DMS153 treated with DMSO at 0.1 percent for 48 hours (cell line): ENCODE measurements around the gene POM121.
"Not testable (repeated sequence)": the region's sequence is repeated elsewhere in the genome, so short reads cannot be mapped to it uniquely, and the experiment has no call there.

ENCODE experiments used
- DNase-seq: peaks from one replicate; lab custom pipeline; 2025; ENCODE audit not compliant: unreplicated experiment; lab: John Stamatoyannopoulos, UW

POM121 gene

GRCh38 chr7:72949276-72949675 is 24.4 kb downstream of the POM121 start:
- not testable (repeated sequence) for DNase-seq

DNA sequence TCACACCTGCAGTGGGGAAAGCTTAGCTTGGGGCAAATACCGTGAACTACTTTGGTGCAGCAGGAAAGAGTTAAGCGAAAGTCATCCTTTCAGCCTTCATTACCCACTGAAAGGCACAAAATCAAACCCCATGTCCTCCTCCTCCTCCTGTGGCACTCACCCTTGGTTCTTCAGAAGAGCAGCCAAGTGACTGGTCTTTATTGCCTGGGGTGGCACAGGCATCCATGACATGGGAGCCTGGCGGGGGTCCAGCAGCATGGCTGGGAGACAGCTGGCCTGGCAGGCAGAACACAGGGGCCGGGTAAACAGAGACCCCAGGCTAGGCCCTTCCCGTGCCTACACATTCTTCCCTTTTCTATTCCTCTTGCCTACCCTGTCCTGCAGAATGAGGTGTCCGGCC is 24.8 kb downstream of the POM121 start:
- DNase-seq, result not testable (repeated sequence)

DNA sequence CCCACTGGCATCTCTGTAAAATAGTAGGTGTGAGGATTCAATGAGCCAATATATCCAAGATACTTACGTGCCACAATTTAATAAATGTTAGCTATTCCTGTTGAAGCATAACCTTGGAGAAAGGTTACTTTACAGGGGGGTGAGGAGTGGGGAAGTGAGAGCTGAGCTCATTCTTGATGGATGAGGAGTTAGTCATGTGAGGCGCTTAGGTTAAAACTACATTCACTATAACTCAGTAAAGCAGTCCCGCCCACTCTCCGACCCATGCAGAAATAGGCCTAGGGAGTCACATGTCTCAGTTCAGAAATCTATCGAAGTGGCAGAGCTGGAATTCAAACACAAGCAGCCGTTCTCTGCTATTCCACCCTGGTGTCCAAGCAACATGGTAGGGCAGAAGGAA is 25.5 kb downstream of the POM121 start:
- not testable (repeated sequence) for DNase-seq

DNA sequence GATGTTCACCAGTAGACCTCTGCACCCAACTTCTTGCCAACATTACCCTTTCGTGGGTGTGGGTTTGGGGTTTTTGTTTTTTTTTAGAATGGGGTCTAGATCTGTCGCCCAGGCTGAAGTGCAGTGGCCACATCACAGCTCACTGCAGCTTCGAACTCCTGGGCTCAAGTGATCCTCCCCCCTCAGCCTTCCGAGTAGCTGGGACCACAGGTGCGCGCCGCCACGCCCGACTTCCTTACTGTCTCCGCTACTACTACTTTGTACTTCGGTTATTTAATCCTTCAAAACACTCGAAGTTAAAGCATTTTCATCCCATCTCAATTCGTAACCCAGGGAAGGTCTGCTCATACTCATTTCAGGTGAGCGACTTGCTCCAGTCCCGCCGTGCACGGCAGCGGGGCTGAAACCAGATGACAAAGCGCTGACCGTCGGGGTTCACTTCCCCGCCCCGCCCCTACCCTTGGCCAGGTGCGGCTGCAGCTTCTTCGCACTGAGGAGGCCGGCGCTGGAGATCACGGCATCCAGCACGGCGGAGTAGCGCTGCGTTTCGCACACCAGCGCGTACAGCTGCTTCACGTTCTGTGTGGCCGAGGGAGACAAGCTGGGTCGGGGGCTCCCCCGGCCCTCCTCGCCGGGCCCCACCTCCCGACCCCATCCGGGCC is 29.1 kb downstream of the POM121 start:
- DNase-seq, result not testable (repeated sequence)

DNA sequence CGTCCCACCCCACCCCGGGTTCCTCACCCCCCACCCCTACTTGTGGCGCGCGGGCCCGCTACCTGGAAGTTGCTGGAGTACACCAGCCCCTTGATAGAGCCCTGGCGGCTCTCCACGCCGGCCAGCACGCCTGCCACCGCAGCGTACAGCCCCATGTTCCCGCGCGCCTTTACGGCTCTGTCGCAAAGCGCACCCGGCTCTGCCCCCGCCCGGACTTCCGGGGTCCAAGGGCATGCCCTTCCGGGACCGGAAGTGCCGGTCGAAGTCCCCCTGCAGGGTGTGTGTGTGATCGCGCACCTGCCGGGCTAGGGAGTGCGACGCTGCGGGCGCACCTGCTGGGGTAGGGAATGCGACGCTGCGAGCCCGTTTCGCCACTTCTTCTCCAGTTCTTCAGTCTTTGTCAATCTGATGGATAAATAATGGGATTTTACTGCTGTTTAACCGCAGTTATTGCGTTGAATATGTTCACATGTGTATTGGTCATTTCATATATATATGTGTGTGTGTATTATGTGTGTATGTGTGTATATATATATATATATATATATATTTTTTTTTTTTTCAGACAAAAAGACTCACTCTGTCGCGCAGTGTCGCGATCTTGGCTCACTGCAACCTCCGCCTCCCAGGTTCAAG is 29.8 kb downstream of the POM121 start:
- DNase-seq, result not testable (repeated sequence)

DNA sequence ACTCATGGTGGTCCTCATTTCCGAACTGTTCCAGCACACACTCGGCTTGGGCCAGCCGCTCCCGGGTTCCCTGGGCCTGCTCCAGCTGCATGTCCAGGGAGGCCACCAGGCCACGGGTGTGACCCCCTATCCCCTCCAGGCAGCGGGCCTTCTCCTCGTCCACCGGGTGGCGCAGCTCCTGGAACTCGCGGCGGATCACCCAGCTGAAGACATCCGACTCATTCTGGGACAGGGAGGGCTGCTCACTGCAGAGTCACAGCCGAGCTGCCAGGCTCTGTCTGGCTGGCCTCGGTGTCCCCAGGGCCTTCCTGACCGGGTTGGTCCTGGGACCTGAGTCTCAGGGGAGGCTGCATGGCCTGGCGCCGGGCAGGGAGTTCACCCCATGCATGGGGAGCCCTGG is 35.1 kb downstream of the POM121 start:
- not testable (repeated sequence) for DNase-seq

DNA sequence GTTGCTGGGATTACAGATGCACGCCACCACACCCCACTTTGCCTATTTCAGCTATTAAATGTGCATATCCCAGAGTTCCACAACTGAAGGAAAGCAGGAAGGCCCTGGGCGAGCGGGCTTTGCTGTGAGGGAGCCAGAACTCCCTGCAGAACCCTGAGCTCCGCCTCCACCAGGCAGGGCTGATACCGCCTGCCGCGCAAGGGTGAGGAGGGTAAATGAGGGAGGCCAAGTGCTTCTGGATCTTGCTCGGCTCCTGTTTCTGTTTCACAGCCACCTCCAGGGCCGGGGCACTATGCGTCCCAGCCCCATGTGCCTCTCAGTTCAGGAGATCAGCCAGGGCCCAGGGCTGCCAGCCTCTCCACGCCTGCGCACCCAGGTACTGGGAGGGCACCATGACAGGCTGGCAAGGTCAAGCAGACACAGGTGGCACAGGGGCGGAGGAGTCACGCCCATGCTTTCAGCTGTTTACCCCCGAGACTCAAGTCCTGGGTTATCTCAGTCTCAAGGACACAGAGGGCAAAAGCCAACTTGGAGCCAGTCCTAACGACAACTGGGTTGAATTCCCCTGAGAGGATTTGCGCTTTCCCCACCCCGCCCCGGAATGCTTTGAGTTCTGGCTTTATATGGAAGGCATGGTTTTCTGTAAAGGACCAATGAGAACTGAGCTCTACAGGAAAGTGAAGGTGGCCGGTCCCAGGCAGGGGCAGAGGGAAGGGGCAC is 35.9 kb downstream of the POM121 start:
- DNase-seq, result not testable (repeated sequence)

DNA sequence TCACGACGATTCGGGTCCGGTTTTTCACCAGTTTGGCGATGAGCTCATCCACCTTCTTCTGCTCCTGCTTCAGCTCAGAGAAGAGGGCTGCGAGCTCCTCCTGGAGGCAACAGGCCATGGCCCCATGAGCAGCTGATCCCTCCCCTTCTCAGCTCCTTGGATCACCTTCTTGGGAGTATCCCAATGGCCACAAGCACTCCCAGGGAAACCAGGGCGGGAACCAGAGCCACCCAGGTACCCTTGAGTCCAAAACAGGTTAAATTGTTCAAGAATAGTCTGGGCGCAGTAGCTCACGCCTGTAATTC is 36.4 kb downstream of the POM121 start:
- not testable (repeated sequence) for DNase-seq

GRCh38 chr7:72963056-72963455 is 38.2 kb downstream of the POM121 start:
- DNase-seq, result not testable (repeated sequence)

DNA sequence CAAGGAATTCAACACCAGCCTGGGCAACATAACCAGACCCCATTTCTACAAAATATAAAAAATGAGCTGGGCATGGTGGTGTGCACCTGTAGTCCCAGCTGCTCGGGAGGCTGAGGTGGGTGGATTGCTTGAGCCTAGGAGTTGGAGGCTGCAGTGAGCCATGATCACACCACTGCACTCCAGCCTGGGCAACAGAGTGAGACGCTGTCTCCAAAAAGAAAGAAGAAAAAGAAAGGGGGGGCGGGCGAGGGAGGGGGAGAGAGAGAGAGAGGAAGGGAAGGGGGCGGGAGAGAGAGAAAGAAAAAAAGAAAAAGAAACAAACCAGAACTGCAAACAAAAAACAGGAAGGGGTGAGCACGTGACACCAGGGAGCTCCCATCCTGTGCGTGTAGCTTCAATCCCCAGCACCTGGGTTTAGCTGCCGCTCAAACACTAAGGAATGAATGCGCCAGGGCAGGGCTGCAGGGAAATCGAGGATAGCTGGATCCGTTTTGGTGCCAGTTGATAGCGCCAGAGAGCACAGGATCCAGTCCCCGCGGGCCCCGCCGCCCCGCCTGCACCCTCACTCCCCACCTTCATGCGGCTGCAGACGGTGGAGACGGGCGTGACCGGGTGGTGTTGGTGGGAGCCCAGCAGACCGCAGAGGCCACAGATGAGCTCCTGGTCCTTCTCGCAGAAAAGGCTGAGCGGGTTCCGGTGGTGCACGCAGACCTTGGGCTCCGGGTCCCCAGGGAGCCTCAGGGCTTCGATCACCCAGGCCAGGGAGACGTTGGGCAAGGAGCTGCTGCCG is 40.5 kb downstream of the POM121 start:
- DNase-seq, result not testable (repeated sequence)

DNA sequence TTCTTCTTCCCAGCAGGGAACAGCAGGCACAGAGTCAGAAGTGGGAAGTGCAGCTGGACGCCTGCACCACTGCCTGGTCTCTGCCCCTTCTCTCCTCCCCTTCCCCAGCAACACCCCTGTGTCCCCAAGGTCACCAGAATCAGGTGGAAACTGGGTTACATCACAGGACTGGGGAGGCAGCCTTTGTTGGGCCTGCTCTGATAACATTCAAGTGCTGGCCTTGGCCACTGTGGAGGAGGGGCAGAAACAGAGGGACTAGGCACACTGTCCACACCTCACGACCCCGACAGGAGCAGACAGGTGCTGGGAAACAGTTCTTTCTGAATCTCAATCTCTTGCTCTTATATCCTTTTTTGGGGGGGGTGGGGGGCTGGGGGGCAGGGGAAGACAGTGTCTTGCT is 42.0 kb downstream of the POM121 start:
- DNase-seq, result not testable (repeated sequence)

GRCh38 chr7:72968980-72969516 is 44.2 kb downstream of the POM121 start, which contains the start of gene TRIM74:
TRIM74 (minus strand) TSS chr7:72969466; CDS start chr7:72966157, 3,309 bp downstream.
- not testable (repeated sequence) for DNase-seq

DNA sequence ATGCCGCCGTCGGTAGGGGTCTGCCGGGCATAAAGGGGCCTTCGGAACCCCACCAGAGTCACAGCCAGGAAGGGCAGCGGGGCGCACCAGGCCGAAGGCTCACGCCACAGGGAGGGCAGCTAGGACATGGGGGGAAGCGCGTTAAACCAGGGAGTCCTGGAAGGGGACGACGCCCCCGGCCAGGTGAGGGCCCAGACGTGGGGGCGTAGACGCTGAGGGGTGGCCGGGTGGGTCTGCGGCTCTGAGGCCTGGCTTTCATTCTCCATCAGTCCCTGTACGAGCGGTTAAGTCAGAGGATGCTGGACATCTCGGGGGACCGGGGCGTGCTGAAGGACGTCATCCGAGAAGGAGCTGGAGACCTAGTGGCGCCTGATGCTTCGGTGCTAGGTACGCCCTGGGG is 44.8 kb downstream of the POM121 start:
- DNase-seq, result not testable (repeated sequence)

DNA sequence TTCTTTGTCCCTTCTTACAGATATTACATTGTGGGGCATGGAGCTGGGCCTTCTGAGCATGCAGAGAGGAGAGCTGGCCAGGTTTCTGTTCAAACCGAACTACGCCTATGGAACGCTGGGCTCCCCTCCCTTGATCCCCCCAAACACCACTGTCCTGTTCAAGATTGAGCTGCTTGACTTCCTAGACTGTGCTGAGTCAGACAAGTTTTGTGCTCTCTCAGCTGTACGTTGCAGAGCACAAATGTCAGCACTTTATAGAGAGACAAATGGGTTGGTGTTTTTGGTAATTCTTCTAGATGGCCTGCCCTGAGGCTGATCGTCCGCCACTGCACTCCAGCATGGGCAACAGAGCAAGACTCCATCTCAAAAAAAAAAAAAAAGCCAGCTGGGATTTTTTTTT is 46.6 kb downstream of the POM121 start:
- DNase-seq, result not testable (repeated sequence)

- not testable (repeated sequence) for DNase-seq
Observed at GRCh38 chr7:72974781-72975180, 49.9 kb downstream of the POM121 start.

- not testable (repeated sequence) for DNase-seq
Observed at GRCh38 chr7:72975656-72976286, 50.9 kb downstream of the POM121 start.

DNA sequence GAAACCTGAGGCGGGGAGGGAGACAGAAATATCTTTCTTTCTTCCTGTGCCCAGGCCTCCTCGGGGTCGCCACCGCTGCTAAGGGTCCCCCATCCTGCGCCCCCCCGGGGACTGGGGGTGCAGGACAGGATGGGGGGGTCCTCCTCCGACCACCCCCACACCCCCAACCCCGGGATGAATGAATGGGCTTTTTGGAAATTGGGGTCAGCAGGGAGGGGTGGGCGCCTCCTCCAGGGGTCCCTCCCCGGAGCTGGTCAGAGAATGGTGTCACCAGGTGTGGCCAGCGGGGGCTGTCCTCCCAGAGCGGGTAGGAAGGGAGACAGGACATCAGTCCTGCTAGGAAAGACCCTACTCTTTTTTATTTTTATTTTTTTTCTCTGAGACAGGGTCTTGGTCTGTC is 51.5 kb downstream of the POM121 start:
- not testable (repeated sequence) for DNase-seq

DNA sequence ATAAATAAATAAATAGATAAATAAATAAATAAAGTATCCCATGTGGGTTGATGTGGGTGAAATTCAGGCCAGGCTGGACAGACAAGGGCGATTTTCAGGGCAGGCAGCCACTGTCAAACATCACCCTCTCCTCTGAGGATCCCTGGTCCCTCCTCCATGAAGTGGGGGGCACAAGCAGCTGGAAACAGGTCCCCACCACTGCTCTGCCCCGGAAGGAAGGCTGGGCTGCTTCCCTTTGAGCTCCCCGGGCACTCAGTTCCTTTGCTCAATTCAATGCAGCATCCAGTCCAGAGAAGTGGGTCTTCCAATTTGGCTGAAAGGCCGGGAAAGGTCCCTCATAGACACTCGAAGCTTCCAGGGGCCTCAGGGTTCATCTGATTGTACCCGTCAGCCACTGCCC is 55.5 kb downstream of the POM121 start:
- DNase-seq, result not testable (repeated sequence)

GRCh38 chr7:72982084-72982483 is 57.2 kb downstream of the POM121 start:
- DNase-seq, result not testable (repeated sequence)

DNA sequence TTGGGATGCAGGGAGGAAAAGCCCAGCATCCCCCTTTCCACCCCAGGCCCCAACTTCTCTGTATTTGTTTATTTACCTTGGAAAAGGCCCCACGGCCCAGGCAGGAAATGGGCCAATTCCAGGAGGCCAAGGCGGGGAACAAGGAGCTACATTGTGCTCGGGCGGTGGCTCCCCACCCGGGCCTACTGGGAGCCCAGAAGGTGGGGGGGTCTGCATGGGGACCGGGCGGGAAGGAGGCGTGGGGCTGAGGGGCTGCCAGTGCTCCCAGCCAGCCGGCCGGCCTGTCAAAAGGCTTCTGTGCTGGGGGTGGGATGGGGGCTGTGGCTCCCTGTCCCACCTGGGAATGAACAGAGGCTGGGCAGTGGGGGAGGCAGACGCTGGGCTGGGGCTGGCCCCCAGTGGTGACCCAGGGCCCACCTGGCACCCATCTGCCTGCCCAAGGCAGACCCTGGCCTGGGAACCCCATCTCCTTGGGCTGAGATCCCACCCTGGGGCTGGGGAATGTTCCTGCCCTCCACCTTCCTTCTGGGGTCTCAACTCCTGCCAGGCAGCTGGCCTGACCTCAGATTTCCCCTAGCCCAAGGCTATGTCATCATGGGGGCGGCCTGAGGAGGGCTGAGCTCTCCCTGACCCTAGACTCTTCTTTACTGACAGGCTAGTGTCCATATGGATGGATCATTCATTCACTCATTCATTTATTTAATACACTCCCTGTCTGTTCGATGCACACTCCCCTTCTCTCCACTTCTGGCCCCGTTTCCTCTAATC is 65.4 kb downstream of the POM121 start:
- DNase-seq, result not testable (repeated sequence)
